Measurements from ENCODE around the gene NSFL1C.

The NSFL1C gene

DNA sequence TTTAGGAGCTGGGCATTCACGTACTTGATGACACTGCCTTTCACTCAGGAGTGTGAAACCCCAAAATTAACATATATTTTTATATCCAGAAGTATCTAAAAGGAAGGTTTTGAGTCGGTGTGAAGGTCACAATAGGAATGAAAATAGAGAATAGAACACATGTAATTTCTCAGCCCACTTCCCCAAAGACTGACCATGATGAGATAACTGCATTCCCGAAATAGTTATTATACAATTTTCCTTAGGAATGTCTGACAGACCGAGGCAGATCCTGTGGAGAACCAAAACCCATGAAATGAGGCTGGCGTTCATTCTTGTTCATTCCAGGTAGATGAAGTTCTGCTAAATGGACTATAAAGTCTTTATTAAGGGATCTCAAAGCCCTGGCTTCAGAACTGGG, 10.3 kb downstream of the NSFL1C start:
- no peak for DNase-seq

DNA sequence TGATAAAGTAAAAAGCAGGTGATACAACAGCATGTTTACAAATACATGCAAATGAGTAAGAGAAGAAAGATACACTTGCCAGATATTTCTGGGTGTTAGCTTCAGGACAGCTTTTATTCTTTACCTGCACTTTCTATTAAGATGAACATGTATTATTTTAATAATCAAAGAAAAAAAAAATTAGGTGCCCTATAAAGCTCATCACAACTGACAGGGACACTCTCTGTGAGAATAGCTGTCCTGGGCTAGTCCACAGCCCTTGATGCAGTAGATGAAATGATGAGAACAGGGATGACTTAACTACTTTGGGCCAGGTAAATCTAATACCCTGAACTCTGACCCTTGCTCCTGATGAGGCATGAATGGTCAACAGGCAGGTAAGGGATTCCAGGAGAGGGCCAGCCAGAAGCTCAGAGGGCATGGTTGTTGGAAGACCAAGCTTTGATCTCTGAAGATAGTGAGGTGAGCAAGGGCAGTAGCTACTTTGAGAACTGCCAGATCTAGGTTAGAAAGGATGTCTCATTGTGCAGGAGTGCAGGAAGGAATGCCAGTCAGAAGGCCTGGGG, 15.6 kb downstream of the NSFL1C start:
- no peak for DNase-seq

DNA sequence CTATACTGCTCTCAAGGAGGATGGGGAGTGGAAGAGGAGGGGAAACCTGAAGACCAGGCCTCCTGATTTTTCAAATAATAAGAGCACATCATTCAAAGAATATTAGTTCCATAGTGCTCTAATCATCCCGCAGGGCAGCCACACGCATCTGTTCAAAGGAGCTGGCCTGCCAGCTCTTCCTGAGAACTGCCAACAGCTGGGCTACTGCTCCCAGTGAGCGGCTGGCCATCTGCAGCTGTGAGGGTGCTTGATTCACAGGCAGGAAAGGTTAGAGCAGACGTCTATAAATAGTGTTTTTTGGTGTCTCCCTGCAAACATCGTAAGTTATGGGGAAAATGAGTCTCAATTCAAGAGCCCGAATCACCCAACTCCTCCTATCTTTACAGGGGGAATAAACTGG, 17.3 kb downstream of the NSFL1C start:
- no peak for DNase-seq

DNA sequence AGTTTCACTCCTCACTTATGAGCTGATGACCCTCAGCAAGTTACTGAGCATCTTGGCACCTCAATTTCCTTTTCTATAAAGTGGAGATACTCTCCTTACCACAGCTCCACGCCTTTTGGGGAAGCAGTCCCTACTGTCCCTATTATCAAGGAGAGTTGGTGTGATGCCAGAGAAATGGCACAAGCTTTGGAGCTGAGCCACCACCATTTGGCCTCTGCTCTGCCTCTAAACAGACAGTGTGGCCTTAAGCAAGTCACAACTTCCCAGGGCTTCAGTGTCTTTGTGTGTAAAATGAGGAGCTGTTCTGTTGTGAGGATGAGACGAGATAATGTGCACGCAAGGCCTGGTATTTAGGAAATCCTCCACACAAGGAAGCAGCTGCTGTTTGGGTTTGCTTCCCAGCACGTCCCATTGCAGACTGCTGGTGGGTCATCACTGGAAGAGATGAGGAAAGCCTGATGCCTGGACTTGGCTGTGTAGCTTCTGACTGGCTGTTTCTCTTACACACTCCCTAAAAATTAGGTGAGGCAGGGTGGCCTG, 18.5 kb downstream of the NSFL1C start:
- no peak for DNase-seq

DNA sequence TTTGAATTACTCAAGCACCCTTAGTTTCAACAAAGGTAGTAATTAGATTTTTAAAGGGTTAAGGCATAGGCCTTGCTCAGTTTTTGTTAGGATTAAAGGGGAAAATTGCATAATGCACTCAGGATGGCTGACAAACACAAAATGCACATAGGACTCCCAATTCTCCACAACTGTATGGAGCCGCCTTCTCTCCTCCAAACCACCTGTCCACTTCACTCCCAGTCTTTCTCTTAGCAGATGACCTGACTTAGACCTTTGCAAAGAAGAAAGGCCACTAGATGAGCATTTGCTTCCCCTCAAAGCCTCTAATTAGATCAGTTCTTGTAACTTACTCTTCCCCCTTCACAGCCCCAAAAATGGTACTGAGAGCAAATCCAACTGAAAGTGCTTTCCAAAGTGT, 20.1 kb downstream of the NSFL1C start:
- no peak for DNase-seq

DNA sequence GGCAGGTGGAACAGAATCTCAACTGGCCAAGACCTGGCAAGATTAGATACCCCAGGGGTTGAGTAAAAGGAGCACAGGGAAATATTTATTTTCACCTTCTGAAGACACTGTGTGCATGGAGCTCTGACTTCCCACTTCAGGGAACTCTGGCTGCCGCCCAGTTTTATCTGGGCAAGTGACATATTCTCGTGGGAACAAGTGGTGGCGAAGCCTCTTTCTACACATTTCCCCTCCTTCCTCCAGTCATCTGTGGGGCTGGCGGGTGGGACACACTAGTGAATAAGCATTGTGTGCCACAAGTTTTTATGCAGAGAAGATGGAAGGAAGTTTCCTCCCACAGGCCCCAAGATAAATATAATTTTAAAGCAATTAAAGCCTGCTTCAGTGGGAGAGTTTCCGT, 23.6 kb downstream of the NSFL1C start:
- DNase-seq: no peak

DNA sequence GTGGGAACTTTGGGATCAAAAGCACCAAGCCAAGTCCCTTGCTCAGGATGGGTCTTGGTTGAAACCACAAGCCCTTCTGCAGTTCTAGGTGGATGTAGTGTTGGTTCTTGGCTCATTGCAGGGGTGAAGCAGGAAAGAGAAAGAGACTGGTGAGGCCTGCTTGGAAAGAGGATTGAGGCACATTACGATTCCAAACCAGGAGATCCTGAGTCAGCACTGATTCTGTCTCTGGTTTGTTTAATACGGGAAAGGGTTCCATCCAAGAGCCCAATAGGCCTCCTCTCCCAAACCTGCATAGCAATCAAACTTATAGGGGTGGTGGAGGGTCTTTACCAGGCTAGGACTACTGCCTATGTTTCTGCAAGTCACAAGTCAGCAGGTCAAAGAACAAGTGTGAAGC, 24.3 kb downstream of the NSFL1C start:
- no peak for DNase-seq

DNA sequence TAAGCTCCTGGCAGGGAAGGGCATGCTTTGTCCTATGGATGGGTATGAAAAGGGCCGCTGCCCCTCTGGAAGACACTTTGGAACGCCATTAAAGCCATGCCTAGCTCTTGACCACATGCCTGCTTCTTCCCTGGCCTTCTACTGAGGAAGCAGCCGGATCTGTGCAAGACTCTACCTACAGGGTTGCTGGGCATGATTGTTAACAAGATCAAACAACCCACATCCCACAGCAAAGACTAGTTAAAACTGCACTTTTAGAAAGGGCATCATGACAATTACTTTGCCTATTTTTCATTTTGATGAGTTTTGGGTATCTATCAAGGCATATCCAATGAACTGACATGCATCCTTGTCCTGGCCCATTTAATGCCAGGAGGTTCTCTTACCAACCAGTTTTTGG, 25.5 kb downstream of the NSFL1C start:
- no peak for DNase-seq

DNA sequence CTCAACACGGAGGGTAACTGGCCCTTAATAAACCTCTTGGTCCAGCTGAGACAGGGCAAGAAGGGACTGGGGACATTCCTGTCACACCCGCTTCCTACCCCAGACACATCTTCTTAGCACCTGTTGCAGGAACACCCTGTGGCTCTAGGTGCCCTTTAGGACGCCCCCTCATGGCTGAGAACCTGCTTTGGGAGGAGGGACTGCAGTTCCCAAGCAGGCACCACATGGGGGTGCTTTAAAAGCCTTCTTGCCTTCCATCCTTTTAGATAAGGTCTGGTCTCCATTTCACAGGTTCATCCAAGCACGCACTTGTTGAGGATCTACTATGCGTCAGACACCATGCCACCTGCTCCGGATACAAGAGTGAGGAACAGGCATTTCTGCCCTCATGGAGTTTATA, 26.6 kb downstream of the NSFL1C start:
- no peak for DNase-seq

DNA sequence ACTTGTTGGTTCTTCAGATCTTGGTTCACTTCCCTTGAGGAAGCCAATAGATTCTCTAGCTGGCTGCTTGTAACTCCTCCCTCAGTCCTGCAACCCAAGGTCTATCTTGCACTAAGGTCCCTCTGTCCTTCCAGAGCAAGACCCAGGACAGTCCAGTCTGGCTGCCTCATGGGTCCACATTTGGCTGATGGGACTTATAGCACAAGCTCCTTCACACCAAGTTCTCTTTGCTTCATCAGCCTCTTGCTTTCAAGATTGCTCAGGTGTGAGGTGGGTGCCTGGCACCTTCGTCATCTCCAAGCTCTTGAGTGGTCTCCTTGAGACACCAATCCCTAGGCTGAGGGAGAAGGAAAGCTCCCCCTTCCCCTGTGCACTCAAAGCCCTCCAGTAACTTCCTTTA, 28.3 kb downstream of the NSFL1C start:
- no peak for DNase-seq

DNA sequence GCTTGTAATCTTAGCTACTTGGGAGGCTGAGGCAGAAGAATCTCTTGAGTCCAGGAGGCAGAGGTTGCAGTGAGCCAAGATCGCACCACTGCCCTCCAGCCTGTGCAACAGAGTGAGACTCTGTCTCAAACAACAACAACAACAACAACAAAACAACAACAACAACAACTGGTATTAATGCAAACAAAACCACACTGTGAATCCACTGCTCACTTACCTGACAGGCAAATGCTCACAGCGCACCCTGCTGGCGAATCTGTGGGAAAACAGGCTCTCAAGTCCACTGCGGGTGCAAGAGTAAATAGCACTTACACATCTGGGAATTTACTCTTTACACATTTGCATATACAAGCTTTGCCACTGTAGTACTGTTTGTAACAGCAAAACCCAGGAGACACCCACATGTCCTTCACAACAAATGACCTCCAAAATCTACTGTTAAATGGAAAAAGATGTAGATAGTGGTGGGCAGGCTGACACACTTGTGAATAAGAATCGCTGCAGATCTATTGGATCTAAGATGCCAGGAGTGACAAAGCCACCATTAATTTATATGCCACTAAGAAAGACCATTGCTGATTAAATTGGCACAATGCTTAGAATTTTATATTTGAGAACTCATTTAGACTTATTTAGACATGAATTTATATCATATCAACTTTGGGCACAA, 29.3 kb downstream of the NSFL1C start:
- peak; percentile 82 for DNase-seq

DNA sequence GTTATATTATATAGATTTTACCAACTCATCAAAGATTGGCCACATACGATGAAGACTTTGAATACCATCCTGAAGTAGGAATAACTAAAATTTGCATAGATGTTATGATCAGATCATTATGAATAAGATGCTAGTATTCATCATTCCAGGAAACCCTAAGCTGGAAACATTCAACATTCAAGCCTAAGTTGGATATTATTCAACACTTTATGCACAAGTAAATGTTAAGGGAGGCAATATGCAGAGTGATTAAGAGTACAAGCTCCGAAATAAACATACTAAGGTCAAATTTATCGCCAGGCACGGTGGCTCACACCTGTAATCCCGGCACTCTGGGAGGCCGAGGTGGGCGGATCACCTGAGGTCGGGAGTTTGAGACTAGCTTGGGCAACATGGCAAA, 30.4 kb downstream of the NSFL1C start:
- no peak for DNase-seq

DNA sequence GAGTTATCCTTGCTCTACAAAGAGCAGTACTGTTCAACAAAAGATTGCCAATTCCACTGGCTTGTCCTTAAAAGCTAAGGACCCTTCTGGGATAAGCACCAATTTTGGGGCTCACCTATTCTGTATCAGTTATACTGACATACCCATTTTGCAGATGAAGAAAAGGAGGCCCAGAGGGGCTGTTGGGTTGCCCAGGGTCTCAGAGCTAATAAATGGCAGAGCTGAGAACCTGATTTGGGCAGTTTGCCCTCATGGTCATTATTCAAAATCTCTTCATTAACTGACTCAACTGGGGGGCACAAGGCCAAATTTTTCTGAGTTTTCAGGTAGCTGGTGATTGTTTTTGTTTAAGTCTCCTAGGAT, 31.3 kb downstream of the NSFL1C start:
- no peak for DNase-seq

DNA sequence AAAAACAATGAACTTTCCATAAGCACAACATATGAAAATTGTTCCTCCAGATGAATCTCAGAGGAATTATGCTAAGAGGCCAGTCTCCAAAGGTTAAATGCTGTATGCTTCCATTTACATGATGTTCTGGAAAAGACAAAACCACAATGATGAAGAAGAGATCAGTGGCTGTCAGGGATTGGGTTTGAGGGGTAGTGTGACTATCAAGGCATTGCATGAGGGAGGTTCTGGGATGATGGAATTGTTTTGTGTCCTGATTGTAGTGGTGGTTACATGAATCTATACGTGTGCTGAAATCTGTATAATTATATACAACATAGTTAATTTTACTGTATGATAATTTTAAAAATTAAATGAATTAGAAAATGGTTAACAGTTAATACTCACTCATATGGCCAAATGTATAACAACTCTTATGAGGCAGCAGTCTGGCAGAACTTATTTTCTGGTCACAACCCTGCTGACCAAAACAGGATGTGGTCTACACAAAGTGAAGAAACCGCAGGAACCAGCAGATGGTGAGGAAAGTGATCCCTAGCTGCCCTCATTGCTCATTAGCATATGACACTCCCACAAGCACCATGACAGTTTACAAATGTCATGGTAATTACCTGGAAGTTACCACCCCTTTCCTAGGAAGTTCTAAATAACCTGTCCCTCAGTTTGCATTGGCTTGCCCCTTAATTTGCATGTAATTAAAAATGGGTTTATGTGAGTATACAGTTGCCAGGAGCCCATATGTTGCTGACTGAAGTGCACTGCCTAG, 31.9 kb downstream of the NSFL1C start:
- DNase-seq: no peak

DNA sequence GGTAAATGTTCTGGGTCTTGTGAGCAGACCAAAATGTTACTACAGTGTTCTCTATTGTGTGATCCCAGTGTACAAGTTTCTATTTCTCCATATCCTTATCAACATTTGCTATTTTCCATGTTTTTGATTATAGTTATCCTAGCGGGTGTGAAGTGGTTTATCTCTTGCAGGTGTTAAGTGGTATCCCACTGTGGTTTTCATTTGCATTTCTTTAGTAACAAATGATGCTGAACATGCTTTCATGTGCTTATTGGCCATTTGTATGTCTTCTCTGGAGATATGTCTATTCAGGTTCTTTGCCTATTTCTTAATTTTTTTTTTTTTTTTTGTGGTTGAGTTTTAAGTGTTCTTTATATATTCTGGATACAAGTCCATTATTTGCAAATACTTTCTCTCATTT, 35.5 kb downstream of the NSFL1C start:
- no peak for DNase-seq

DNA sequence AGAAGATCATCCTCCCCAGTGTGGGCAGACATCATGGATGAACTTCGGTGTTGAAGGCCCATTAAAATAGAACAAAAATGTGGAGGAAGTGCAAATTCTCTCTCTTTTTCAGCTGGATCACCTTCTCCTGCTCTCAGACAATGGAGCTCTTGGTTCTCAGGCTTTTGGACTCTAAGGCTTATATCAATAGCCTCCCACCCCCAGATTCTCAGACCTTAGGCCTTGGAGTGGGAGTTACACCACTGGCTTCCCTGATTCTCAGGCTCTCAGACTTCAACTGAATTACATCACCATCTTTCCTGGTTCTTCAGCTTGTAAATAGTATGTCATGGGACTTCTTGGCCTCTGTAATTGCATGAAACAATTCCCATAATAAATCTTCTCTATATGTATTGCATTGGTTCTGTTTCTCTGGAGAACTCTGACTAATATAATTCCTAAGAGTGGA, 36.6 kb downstream of the NSFL1C start:
- no peak for DNase-seq

DNA sequence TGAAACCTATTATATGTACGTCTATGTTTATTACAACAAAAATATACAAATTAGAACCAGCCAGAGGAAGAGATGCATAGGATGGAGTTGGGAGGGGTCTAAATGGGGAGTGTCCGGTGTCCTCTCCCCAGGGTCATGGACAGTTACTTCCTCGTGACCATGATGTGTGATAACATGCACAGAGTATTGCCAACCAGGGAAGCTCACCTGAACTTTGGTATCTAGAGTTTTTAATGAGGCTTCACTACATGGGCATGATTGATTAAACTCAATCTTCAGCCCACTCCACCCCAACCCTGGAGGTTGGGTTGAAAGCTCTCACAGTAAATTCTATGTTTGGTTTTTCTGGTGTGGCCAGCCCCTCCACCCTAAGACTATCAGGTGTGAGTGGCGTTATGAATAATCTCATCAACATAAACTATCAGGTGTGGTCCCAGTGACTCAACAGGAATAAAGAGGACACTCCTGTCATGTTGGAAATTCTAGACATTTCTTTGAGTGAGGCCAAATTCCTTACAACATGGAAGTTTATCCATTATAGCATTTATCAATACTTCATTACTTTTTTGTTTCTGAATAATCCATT, 37.4 kb downstream of the NSFL1C start:
- DNase-seq: no peak

DNA sequence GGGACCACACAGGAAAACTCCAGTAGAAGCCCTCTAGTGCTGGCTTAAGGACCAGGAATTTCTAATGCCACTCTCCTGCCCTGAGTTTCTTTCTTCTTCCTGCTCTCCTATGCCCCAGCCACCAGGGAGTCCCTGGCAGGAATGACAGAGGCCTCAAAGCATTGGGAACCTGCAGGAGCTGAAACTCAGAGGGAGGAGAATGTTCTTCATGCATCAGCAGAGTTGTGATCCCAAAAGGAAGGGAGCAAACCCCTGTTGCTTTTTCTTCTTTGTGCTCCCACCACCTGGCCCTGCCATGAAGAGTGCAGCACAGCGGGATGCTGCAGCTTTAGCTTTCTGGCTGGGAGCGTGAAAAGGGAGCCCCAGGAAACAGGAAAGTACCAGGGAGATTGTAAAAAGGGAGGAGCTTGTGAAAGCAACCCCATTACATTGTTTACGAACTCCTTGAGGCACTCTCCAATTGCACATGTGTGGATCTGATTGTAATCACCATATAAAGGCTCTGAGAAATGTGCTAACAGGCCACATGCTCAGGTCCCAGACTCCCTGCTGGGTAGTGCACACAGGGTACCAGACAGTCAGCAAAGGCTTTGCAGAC, 39.1 kb downstream of the NSFL1C start:
- DNase-seq: no peak

DNA sequence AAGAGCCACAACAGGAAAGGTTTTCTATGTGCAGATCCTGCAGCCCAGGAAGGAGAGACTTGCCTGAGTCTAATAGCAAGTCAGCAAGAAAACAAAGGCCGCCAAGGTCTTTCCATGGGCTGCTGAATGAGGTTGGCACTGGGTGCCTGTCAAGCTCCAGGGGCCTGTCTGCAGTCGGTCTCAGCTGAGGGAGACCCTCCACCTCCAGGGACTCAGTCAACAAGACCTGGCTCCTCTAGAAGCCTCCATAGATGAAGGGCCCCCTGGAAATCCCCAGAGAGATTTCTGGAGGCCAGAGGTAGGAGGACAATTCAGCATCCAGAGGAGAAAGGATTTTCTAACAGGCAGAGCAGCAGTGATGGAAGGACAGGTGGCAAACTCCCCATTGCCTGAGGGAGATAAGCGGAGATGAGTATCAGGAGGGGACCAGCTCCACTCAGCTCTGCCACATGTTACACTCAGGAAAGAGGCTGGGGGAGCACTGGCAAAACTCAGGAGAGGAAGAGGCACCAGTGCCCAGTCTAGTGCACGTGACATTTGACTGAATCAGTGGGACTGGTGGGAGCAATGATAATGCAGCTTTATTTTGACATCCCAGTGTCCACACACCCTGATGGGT, 40.3 kb downstream of the NSFL1C start:
- DNase-seq: no peak

DNA sequence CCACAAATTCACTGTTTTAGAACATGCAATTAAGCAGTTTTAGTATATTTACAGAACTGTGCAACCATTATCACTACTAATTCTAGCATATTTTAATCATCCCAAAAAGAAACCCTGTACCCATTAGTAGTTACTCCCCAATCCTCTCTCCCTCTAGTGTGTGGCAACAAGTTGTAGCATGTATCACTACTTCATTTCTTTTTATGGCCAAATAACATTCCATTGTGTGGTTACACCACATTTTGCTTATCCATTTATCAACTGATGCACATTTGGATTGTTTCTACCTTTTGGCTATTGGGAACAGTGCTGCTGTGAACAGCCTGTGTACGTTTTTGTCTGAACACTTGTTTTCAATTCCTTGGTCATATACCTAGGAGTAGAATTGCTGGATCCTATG, 42.3 kb downstream of the NSFL1C start:
- no peak for DNase-seq

DNA sequence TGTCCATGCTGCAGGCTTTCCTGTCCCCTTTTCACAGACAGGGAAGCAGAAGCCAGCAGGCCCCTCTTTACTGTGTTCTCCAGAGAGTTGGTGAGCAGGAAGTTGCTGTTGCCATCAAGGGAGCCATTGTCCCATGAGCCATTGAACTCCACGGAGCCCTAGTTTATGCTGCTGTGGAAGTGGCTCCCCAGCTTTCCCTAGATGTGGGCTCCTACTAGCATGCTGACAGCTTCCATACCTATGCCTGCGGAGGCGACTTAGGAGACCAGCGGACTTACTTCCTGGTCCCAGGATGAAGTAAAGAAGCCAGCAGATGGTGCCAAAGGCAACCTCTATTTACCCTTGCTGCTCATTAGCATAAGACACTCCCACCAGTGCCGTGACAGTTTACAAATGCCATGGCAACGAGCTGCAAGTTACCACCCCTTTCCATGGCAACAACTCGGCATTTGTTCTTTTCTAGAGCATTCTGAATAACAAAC, 43.0 kb downstream of the NSFL1C start:
- DNase-seq: no peak

DNA sequence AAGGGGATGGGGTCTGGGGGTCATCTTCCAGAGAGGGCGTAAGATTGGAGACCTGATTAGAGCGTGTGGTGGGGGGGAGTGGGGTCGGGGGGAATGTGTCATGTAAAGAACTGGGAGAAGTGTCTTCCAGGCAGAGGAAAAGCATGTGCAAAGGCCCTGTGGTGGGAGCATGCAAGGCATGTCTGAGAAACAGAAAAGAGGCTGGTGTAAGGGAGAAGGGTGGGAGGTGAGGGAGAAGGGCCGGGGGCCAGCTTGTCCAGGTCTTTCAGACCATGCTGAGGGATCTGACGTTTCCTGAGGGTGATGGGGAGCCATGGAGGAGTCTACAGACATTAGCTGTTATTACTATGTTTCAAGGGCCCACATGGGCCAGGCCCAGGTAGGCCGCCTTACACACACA, 43.4 kb downstream of the NSFL1C start:
- DNase-seq: no peak

DNA sequence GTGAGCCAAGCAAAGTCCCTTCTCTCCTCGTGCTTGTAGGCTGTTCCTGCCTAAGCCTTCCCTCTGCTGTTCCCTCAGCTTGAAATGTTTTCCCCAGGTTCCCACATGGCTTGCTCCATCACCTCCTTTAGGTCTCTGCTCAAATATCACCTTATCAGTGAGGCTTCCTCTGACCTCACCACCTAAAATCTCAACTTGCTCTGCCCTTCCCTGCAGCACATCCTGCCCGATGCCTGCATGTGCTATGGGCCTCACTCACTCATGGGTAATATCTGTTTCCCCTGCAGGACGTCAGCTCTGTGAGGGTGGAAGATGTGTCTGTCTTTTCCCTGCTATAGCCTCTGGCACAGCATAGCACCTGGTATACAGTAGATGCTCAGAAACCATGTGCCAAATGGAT, 43.9 kb downstream of the NSFL1C start:
- DNase-seq: no peak

All from stimulated activated CD4-positive, alpha-beta T cell treated with anti-CD3 and anti-CD28 coated beads, Interleukin-4, amount 100 ng/mL, for 1 hour (primary cell).